Putamen (tissue), 1 donor: ENCODE results near the gene ALG1L2.
"Not testable (repeated sequence)": the region's sequence is repeated elsewhere in the genome, so short reads cannot be mapped to it uniquely, and the experiment has no call there.

Experiments used
- DNase-seq: peaks from one replicate; pipeline ENCODE4 v3.0.0-alpha.2; 2016; ENCODE audit warnings: low spot score

ALG1L2 gene

GRCh38 chr3:130081351-130081881, at the start of gene ALG1L2:
Gene ALG1L2 (plus strand): TSS chr3:130081831. CDS start chr3:130082017, 186 bp downstream.
- no peak for DNase-seq

GRCh38 chr3:130037126-130037815, 44.4 kb upstream of the ALG1L2 start:
- DNase-seq: not testable (repeated sequence)

- not testable (repeated sequence) for DNase-seq
Observed at GRCh38 chr3:130042736-130043135, 38.9 kb upstream of the ALG1L2 start.

- not testable (repeated sequence) for DNase-seq
Observed at GRCh38 chr3:130043658-130044057, 38.0 kb upstream of the ALG1L2 start.

- DNase-seq: no peak
Observed at GRCh38 chr3:130044370-130044769, 37.3 kb upstream of the ALG1L2 start.

- no peak for DNase-seq
Observed at GRCh38 chr3:130048726-130049125, 32.9 kb upstream of the ALG1L2 start.

- not testable (repeated sequence) for DNase-seq
Observed at GRCh38 chr3:130052366-130052765, 29.3 kb upstream of the ALG1L2 start.

- DNase-seq: not testable (repeated sequence)
Observed at GRCh38 chr3:130052965-130053364, 28.7 kb upstream of the ALG1L2 start.

GRCh38 chr3:130057536-130058266, 23.9 kb upstream of the ALG1L2 start:
- not testable (repeated sequence) for DNase-seq

- not testable (repeated sequence) for DNase-seq
Observed at GRCh38 chr3:130058267-130058657, 23.4 kb upstream of the ALG1L2 start.

GRCh38 chr3:130058716-130059115, 22.9 kb upstream of the ALG1L2 start:
- DNase-seq: not testable (repeated sequence)

GRCh38 chr3:130059162-130059561, 22.5 kb upstream of the ALG1L2 start:
- DNase-seq: not testable (repeated sequence)

GRCh38 chr3:130073582-130073981, 8.0 kb upstream of the ALG1L2 start:
- no peak for DNase-seq

- no peak for DNase-seq
Observed at GRCh38 chr3:130077636-130078035, 4.0 kb upstream of the ALG1L2 start.

- not testable (repeated sequence) for DNase-seq
Observed at GRCh38 chr3:130083363-130084090, 1.9 kb downstream of the ALG1L2 start.

GRCh38 chr3:130084436-130084980, 2.9 kb downstream of the ALG1L2 start:
- no peak for DNase-seq

GRCh38 chr3:130085881-130086280, 4.2 kb downstream of the ALG1L2 start:
- DNase-seq: no peak

GRCh38 chr3:130086628-130087027, 5.0 kb downstream of the ALG1L2 start:
- not testable (repeated sequence) for DNase-seq

GRCh38 chr3:130088061-130088460, 6.4 kb downstream of the ALG1L2 start:
- no peak for DNase-seq

- DNase-seq: not testable (repeated sequence)
Observed at GRCh38 chr3:130090681-130091080, 9.1 kb downstream of the ALG1L2 start.

GRCh38 chr3:130091958-130092357, 10.3 kb downstream of the ALG1L2 start:
- no peak for DNase-seq
